ENCODE data around the gene DDOST.

DDOST gene

GRCh38 chr1:20660847-20661206, 342 bp downstream of the DDOST start:
- no peak for DNase-seq (ENCODE audit: low read depth in 2 of 2)

GRCh38 chr1:20660363-20660762, 806 bp downstream of the DDOST start:
- no peak for DNase-seq (ENCODE audit: low read depth in 2 of 2)

- DNase-seq (ENCODE audit: low read depth in 2 of 2): no peak
Observed at GRCh38 chr1:20658166-20658915, 2.8 kb downstream of the DDOST start.

- DNase-seq (ENCODE audit: low read depth in 2 of 2): no peak
Observed at GRCh38 chr1:20657024-20657423, 4.1 kb downstream of the DDOST start.

- no peak for DNase-seq (ENCODE audit: low read depth in 2 of 2)
Observed at GRCh38 chr1:20654104-20654690, 7.0 kb downstream of the DDOST start.

GRCh38 chr1:20652300-20652699, 8.9 kb downstream of the DDOST start:
- DNase-seq (ENCODE audit: low read depth in 2 of 2): no peak

GRCh38 chr1:20648946-20649345, 12.2 kb downstream of the DDOST start:
- DNase-seq (ENCODE audit: low read depth in 2 of 2): no peak

- DNase-seq (ENCODE audit: low read depth in 2 of 2): no peak
Observed at GRCh38 chr1:20648438-20648837, 12.7 kb downstream of the DDOST start.

- no peak for DNase-seq (ENCODE audit: low read depth in 2 of 2)
Observed at GRCh38 chr1:20645414-20645813, 15.8 kb downstream of the DDOST start.

GRCh38 chr1:20644416-20644815, 16.8 kb downstream of the DDOST start:
- DNase-seq (ENCODE audit: low read depth in 2 of 2): no peak

GRCh38 chr1:20643080-20643479, 18.1 kb downstream of the DDOST start:
- no peak for DNase-seq (ENCODE audit: low read depth in 2 of 2)

- no peak for DNase-seq (ENCODE audit: low read depth in 2 of 2)
Observed at GRCh38 chr1:20641975-20642374, 19.2 kb downstream of the DDOST start.

- DNase-seq (ENCODE audit: low read depth in 2 of 2): peak in 1 of 2 donors; percentile 38
Observed at GRCh38 chr1:20640183-20640597, 21.0 kb downstream of the DDOST start.

- no peak for DNase-seq (ENCODE audit: low read depth in 2 of 2)
Observed at GRCh38 chr1:20636785-20637347, 24.3 kb downstream of the DDOST start.

- DNase-seq (ENCODE audit: low read depth in 2 of 2): no peak
Observed at GRCh38 chr1:20634594-20635084, 26.5 kb downstream of the DDOST start.

GRCh38 chr1:20634065-20634593, 27.0 kb downstream of the DDOST start:
- DNase-seq (ENCODE audit: low read depth in 2 of 2): no peak

GRCh38 chr1:20633190-20634064, 27.7 kb downstream of the DDOST start, which contains the start of gene PINK1:
Gene PINK1 (plus strand): TSS chr1:20633458. CDS start chr1:20633549, 91 bp downstream.
- peak; percentile 70 to 79 for DNase-seq (ENCODE audit: low read depth in 2 of 2)

- no peak for DNase-seq (ENCODE audit: low read depth in 2 of 2)
Observed at GRCh38 chr1:20632386-20632785, 28.8 kb downstream of the DDOST start.

GRCh38 chr1:20630729-20631128, 30.4 kb downstream of the DDOST start:
- DNase-seq (ENCODE audit: low read depth in 2 of 2): no peak

GRCh38 chr1:20626524-20626923, 34.6 kb downstream of the DDOST start:
- no peak for DNase-seq (ENCODE audit: low read depth in 2 of 2)

GRCh38 chr1:20626098-20626427, 35.1 kb downstream of the DDOST start:
- no peak for DNase-seq (ENCODE audit: low read depth in 2 of 2)

All from stimulated activated CD8-positive, alpha-beta memory T cell treated with anti-CD3 and anti-CD28 coated beads, Interleukin-2, amount 100 ng/mL, for 48 hours (primary cell).